GM23338 (cell line): ENCODE data around the gene HOXB5. TPM values are rescaled to one million over a fixed set of nuclear protein-coding genes. Genes with fewer than 3 reads are reported as not detected.

Source experiments
- ATAC-seq: fragments of 200-7000 bp; cut with Tn5 transposase; 3 replicates; pipeline ENCODE4 v1.9.1; 2020
- DNase-seq: peaks from one replicate; pipeline ENCODE4 v3.0.0-alpha.2; 2015; ENCODE audit warnings: low spot score
- H2AFZ ChIP-seq: fragments of 200-600 bp; sonication (generic); 2 replicates; pipeline ENCODE4 v1.8.0; 2016; ENCODE audit warnings: antibody characterized with exemption, mild to moderate bottlenecking, moderate library complexity
- H3F3A ChIP-seq: fragments of 200-600 bp; sonication (generic); replicated peaks from 2 replicates; pipeline ENCODE4 v1.8.0; 2017; ENCODE audit warnings: antibody characterized with exemption, mixed run types, low read depth
- H3K27ac ChIP-seq: fragments of 200-600 bp; sonication (generic); 2 replicates; pipeline ENCODE4 v1.6.1; 2016; ENCODE audit warnings: low read depth
- H3K27me3 ChIP-seq: fragments of 200-600 bp; sonication (generic); 2 replicates; pipeline ENCODE4 v1.8.0; 2016; ENCODE audit warnings: mild to moderate bottlenecking, mixed run types, moderate library complexity; ENCODE audit not compliant: insufficient read depth
- H3K36me3 ChIP-seq: fragments of 200-600 bp; sonication (generic); 2 replicates; pipeline ENCODE4 v1.8.0; 2016; ENCODE audit warnings: mild to moderate bottlenecking; ENCODE audit not compliant: insufficient read depth
- H3K4me1 ChIP-seq: fragments of 200-600 bp; sonication (generic); 2 replicates; pipeline ENCODE4 v1.8.0; 2016; ENCODE audit warnings: mild to moderate bottlenecking, moderate library complexity; ENCODE audit not compliant: insufficient read depth
- H3K4me2 ChIP-seq: fragments of 200-600 bp; sonication (generic); 2 replicates; pipeline ENCODE4 v1.7.1; 2017; ENCODE audit warnings: mixed run types
- H3K4me3 ChIP-seq: fragments of 200-600 bp; sonication (generic); 2 replicates; pipeline ENCODE4 v1.6.1; 2016; ENCODE audit warnings: mixed run types
- H3K79me2 ChIP-seq: fragments of 200-600 bp; sonication (generic); replicated peaks from 2 replicates; pipeline ENCODE4 v1.8.0; 2017; ENCODE audit warnings: mild to moderate bottlenecking; ENCODE audit not compliant: insufficient read depth
- H3K9me2 ChIP-seq: fragments of 200-600 bp; sonication (generic); 2 replicates; pipeline ENCODE4 v1.8.0; 2017; ENCODE audit not compliant: insufficient read depth
- H4K20me1 ChIP-seq: fragments of 200-600 bp; sonication (generic); replicated peaks from 2 replicates; pipeline ENCODE4 v1.8.0; 2017; ENCODE audit warnings: mild to moderate bottlenecking; ENCODE audit not compliant: insufficient read depth
- H3K27ac Mint-ChIP-seq: 2 replicates; pipeline ENCODE4 v1.8.0; 2020; ENCODE audit warnings: inconsistent platforms, mild to moderate bottlenecking, moderate library complexity, mixed read lengths
- H3K27me3 Mint-ChIP-seq: 3 replicates; pipeline ENCODE4 v1.8.0; 2022; ENCODE audit warnings: low read depth, mild to moderate bottlenecking, moderate library complexity, mixed read lengths, inconsistent platforms; ENCODE audit not compliant: insufficient read depth, poor library complexity
- H3K36me3 Mint-ChIP-seq: 3 replicates; pipeline ENCODE4 v1.8.0; 2021; ENCODE audit warnings: low read depth, mild to moderate bottlenecking, inconsistent platforms, moderate library complexity, mixed read lengths
- H3K4me1 Mint-ChIP-seq: 3 replicates; pipeline ENCODE4 v1.8.0; 2020; ENCODE audit warnings: mild to moderate bottlenecking, inconsistent platforms, mixed read lengths
- H3K4me3 Mint-ChIP-seq: 3 replicates; pipeline ENCODE4 v1.8.0; 2021; ENCODE audit warnings: moderate library complexity, mild to moderate bottlenecking, inconsistent platforms, mixed read lengths
- H3K9me3 Mint-ChIP-seq: 3 replicates; pipeline ENCODE4 v1.8.0; 2020; ENCODE audit warnings: moderate library complexity, mild to moderate bottlenecking, inconsistent platforms, mixed read lengths
- EZH2 ChIP-seq: fragments of 200-600 bp; sonication (generic); IDR thresholded peaks from one replicate; pipeline ENCODE4 v1.8.0; 2017; ENCODE audit warnings: antibody characterized with exemption, mild to moderate bottlenecking, low read depth; ENCODE audit not compliant: unreplicated experiment
- EZH2phosphoT487 ChIP-seq: fragments of 200-600 bp; sonication (generic); IDR thresholded peaks from one replicate; pipeline ENCODE4 v1.8.1; 2018; ENCODE audit warnings: antibody characterized with exemption; ENCODE audit not compliant: unreplicated experiment
- ZNF462 ChIP-seq: fragments of 250-450 bp; sonication (Bioruptor Pico); IDR thresholded peaks from 2 replicates; pipeline ENCODE4 v1.5.0; 2020; ENCODE audit warnings: mild to moderate bottlenecking, moderate library complexity
- long read RNA-seq: library from polyadenylated mRNA; unstranded; transcript quantifications from one replicate; pipeline ENCODE4 v2.0.0, GENCODE V29; 2020; ENCODE audit not compliant: unreplicated experiment
- polyA plus RNA-seq: library from polyadenylated mRNA; unstranded; fragments of >200 nt; fragmentation: Nextera tagmentation; extraction: Ambion mirVana; gene quantifications from 2 replicates; pipeline ENCODE4 v1.2.1, GENCODE V29; 2016
- total RNA-seq: library from RNA; depleted of rRNA; stranded (reverse); fragments of >200 nt; shearing (Covaris generic); gene quantifications from 2 replicates; pipeline ENCODE4 v1.2.3, GENCODE V29; 2014; rRNA removed

HOXB5 gene
- total RNA-seq = not detected in 2 replicates
- polyA plus RNA-seq = not detected in 2 replicates
- long read RNA-seq = 0 reads

GRCh38 chr17:48593126-48593829 is at the start of gene HOXB5:
HOXB5 (minus strand) TSS chr17:48593779; CDS start chr17:48593682, 97 bp downstream.
- Mint-ChIP-seq H3K27ac (no peak within 1 kb of the TSS), H3K4me3 (peak within 1 kb of the TSS; percentile 56), H3K4me1 (peaks cover 43% of the 10 kb centered on the region), H3K36me3 (peaks cover 3% of the 10 kb centered on the region; the same call in 1 of the 3 replicates), H3K27me3 (peaks cover 100% of the 10 kb centered on the region), H3K9me3 (no peaks in the 10 kb centered on the region; the same call in 2 of the 3 replicates)
- no peaks in the 10 kb centered on the region for H3K79me2 ChIP-seq
- ATAC-seq (peak; percentile 4), DNase-seq (no peak)
- H3K4me2 ChIP-seq = peak within 1 kb of the TSS; percentile 69
- peaks cover 43% of the 10 kb centered on the region for H4K20me1 ChIP-seq
- H3K4me3 ChIP-seq = peak within 1 kb of the TSS; percentile 37
- H3K36me3 ChIP-seq = no peaks in the 10 kb centered on the region
- TF ChIP-seq ZNF462 (CRISPR knock-in tag) = no peak
- peak; percentile 69 for TF ChIP-seq EZH2phosphoT487
- peak; percentile 92 for TF ChIP-seq EZH2
- no peak within 1 kb of the TSS for H3K27ac ChIP-seq
- peaks cover 62% of the 10 kb centered on the region for H3K4me1 ChIP-seq
- no peak within 1 kb of the TSS for H2AFZ ChIP-seq
- H3K27me3 ChIP-seq = peaks cover 100% of the 10 kb centered on the region
- peaks cover 49% of the 10 kb centered on the region for H3F3A ChIP-seq
- H3K9me2 ChIP-seq = no peaks in the 10 kb centered on the region
